ENCODE results near the gene EPS8L2. TPM values are rescaled to one million over a fixed set of nuclear protein-coding genes. Genes with fewer than 3 reads are reported as not detected.

EPS8L2 gene
- total RNA-seq, 4 donors from 2014 or later = 185 to 259 (median 195) TPM

DNA sequence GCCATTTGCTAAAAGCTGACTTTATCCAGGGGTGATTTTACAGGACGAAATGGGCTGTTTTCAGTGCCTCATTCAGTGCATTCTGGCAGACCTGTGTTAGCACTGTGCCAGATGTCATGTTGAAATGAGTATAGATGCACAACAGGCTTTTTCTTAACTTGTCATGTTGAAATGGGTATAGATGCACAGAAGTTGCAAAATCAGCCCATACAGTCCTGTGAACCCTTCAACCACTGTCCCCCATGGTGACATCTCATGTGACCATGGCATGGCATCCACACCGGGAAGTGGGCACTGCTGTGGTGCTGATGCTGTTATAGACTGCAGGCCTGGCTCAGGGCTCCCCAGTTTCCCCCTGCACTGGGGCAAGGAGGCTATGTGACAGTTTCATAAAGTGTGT, 43.7 kb downstream of the EPS8L2 start:
- Histone ChIP-seq H3K36me3 (no peaks in the 10 kb centered on the region), H3K27me3 (no peaks in the 10 kb centered on the region), H3K4me1 (peaks cover 23 to 27% of the 10 kb centered on the region in 2 donors), H3K4me3 (replicated peaks in 1 of 3) (no peak overlapping the region), H3K27ac (peak overlapping the region in 2 of 3 donors; percentile 87 to 88), H3K9me3 (no peaks in the 10 kb centered on the region)
- TF ChIP-seq, protein P1, sequence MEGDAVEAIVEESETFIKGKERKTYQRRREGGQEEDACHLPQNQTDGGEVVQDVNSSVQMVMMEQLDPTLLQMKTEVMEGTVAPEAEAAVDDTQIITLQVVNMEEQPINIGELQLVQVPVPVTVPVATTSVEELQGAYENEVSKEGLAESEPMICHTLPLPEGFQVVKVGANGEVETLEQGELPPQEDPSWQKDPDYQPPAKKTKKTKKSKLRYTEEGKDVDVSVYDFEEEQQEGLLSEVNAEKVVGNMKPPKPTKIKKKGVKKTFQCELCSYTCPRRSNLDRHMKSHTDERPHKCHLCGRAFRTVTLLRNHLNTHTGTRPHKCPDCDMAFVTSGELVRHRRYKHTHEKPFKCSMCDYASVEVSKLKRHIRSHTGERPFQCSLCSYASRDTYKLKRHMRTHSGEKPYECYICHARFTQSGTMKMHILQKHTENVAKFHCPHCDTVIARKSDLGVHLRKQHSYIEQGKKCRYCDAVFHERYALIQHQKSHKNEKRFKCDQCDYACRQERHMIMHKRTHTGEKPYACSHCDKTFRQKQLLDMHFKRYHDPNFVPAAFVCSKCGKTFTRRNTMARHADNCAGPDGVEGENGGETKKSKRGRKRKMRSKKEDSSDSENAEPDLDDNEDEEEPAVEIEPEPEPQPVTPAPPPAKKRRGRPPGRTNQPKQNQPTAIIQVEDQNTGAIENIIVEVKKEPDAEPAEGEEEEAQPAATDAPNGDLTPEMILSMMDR (IDR thresholded peaks at IDR 0.05) = no peak
- TF ChIP-seq POLR2A (IDR thresholded peaks at IDR 0.05) = no peak
- intact Hi-C loops (cut with DNase I) = no loop called here
- WGBS, 2 donors = 43 to 73% methylated on average over 2 of the region's 2 CpGs
- DNase-seq = no peak

DNA sequence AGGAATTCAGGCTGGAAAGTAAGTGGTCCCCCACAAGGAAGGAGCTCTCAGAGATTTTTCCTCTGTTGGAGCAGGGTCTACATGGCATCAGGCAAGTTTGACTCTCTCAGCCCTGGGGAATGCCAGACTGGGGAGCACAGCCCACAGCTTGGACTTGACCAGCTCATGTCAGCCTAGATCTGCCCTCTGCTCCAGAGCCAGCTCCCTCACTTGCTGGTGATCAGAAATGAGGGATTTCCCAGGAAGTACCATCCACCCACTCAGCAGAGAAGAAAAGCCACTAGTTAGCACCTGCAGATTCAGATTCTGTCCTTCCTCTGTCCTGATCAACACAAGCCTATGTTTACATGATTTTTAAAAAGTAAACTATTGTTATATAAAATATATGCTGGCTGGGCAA, 54.2 kb downstream of the EPS8L2 start:
- H3K9me3 ChIP-seq = no peaks in the 10 kb centered on the region
- H3K4me1 ChIP-seq = no peaks in the 10 kb centered on the region
- H3K4me3 ChIP-seq (replicated peaks in 1 of 3) = no peak overlapping the region
- intact Hi-C loops (cut with DNase I) = no loop called here
- peaks cover 62 to 90% of the 10 kb centered on the region in 2 donors for H3K36me3 ChIP-seq
- no peak overlapping the region for H3K27ac ChIP-seq
- TF ChIP-seq POLR2A (IDR thresholded peaks at IDR 0.05) = no peak
- TF ChIP-seq, protein P1 (IDR thresholded peaks at IDR 0.05) = no peak
- no peaks in the 10 kb centered on the region for H3K27me3 ChIP-seq
- no peak for DNase-seq

GRCh38 chr11:761526-762108, 55.6 kb downstream of the EPS8L2 start:
- no peak overlapping the region for H3K27ac ChIP-seq
- H3K4me3 ChIP-seq (replicated peaks in 1 of 3) = no peak overlapping the region
- H3K27me3 ChIP-seq = no peaks in the 10 kb centered on the region
- WGBS, 2 donors = 92 to 93% methylated on average over 8 of the region's 8 CpGs
- DNase-seq = no peak
- peaks cover 56 to 91% of the 10 kb centered on the region in 2 donors for H3K36me3 ChIP-seq
- no peaks in the 10 kb centered on the region for H3K9me3 ChIP-seq
- TF ChIP-seq POLR2A (IDR thresholded peaks at IDR 0.05) = no peak
- TF ChIP-seq, protein P1 (IDR thresholded peaks at IDR 0.05) = no peak
- H3K4me1 ChIP-seq = no peaks in the 10 kb centered on the region
- intact Hi-C loops (cut with DNase I) = no loop called here

DNA sequence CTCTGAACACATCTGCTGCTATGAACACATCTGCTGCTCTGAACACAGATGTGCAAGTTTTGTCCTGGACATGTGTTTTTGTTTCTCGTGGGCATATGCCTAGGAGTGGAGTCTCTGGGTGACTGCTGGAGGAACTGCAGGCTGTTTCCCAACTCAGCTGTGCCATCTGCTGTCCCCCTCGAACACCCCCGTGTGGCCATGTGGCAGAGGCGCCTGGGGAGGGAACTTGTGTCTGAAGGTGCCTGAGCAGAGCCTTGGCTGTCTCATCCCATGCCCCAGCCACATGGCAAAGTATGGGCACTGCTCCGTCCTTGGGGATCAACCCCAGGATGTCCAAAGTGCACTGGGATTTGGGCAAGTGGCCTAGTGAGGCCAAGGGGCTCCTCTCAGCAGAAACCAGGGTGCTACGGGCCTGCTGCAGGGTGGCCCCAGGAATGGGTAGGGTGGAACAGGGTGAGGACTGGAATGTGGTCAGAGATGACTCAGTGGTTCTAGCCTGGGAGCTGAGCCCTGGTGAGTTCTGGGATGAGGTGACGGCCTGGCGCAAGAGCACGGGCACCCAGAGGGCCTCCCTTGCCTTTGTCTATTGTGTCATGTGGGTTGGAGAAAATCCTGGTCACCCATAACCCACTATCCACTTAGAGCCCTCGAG, 56.5 kb downstream of the EPS8L2 start:
- intact Hi-C loops (cut with DNase I) = no loop called here
- no peak overlapping the region for H3K4me3 ChIP-seq (replicated peaks in 1 of 3)
- H3K27ac ChIP-seq = peak overlapping the region in 1 of 3 donors; percentile 9
- 69 to 73% methylated on average over 8 to 10 of the region's 10 CpGs for WGBS, 2 donors
- no peak for TF ChIP-seq POLR2A (IDR thresholded peaks at IDR 0.05)
- TF ChIP-seq, protein P1 (IDR thresholded peaks at IDR 0.05) = no peak
- H3K27me3 ChIP-seq = no peaks in the 10 kb centered on the region
- peaks cover 52 to 83% of the 10 kb centered on the region in 2 donors for H3K36me3 ChIP-seq
- no peak for DNase-seq
- no peaks in the 10 kb centered on the region for H3K4me1 ChIP-seq
- no peaks in the 10 kb centered on the region for H3K9me3 ChIP-seq

DNA sequence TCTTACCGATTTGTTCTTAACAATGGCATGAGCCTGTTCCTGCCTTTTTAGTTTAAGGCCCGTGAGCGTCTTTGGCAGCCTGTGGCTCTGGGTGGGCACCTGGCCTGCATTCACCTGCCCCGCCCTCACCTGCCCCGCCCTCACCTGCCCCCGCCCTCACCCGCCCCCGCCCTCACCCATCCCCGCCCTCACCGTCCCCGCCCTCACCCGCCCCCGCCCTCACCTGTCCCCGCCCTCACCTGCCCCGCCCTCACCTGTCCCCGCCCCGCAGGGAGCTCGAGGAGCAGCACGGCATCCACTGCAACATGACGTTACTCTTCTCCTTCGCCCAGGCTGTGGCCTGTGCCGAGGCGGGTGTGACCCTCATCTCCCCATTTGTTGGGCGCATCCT, 57.0 kb downstream of the EPS8L2 start:
- 70 to 74% methylated on average over 18 to 20 of the region's 24 CpGs for WGBS, 2 donors
- no peaks in the 10 kb centered on the region for H3K4me1 ChIP-seq
- H3K9me3 ChIP-seq = no peaks in the 10 kb centered on the region
- peak in 1 of 2 donors; percentile 31 for DNase-seq
- peaks cover 52 to 77% of the 10 kb centered on the region in 2 donors for H3K36me3 ChIP-seq
- no peaks in the 10 kb centered on the region for H3K27me3 ChIP-seq
- no peak overlapping the region for H3K4me3 ChIP-seq (replicated peaks in 1 of 3)
- H3K27ac ChIP-seq = no peak overlapping the region
- intact Hi-C loops (cut with DNase I) = no loop called here
- TF ChIP-seq POLR2A (IDR thresholded peaks at IDR 0.05) = no peak
- TF ChIP-seq, protein P1 (IDR thresholded peaks at IDR 0.05) = no peak
